Omental fat pad (tissue), 4 donors: ENCODE results near the gene MMP11. TPM values are rescaled to one million over a fixed set of nuclear protein-coding genes. Genes with fewer than 3 reads are reported as not detected.

ENCODE experiments used
- ATAC-seq: fragments of 150-250 bp; one replicate; pipeline ENCODE4 v1.9.1; 2016; ENCODE audit warnings: mild to moderate bottlenecking, moderate library complexity; ENCODE audit not compliant: low FRiP score
- DNase-seq: peaks from one replicate; pipeline ENCODE4 v3.0.0-alpha.2; 2019; ENCODE audit warnings: low spot score
- total RNA-seq, 4 donors: library from RNA; depleted of rRNA; stranded (reverse); fragments of >200 nt; gene quantifications; one replicate each; pipeline ENCODE4 v1.1.0, GENCODE V29; 2016
- TF ChIP-seq, protein P1 (sequence below), 3 donors: fragments of 450-650 bp; IDR thresholded peaks; one replicate each; pipeline ENCODE4 v1.5.1; 2016 to 2017; ENCODE audit warnings: antibody characterized with exemption in 3 of 3, mild to moderate bottlenecking in 3 of 3, moderate library complexity in 2 of 3

The MMP11 gene
- total RNA-seq, 4 donors from 2014 or later: 0.79 to 3.1 (median 2.1) TPM; not detected in 1

- DNase-seq: no peak
- no peak for ATAC-seq
- TF ChIP-seq, protein P1, sequence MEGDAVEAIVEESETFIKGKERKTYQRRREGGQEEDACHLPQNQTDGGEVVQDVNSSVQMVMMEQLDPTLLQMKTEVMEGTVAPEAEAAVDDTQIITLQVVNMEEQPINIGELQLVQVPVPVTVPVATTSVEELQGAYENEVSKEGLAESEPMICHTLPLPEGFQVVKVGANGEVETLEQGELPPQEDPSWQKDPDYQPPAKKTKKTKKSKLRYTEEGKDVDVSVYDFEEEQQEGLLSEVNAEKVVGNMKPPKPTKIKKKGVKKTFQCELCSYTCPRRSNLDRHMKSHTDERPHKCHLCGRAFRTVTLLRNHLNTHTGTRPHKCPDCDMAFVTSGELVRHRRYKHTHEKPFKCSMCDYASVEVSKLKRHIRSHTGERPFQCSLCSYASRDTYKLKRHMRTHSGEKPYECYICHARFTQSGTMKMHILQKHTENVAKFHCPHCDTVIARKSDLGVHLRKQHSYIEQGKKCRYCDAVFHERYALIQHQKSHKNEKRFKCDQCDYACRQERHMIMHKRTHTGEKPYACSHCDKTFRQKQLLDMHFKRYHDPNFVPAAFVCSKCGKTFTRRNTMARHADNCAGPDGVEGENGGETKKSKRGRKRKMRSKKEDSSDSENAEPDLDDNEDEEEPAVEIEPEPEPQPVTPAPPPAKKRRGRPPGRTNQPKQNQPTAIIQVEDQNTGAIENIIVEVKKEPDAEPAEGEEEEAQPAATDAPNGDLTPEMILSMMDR (IDR thresholded peaks at IDR 0.05): no peak
These were observed 57.3 kb downstream of the MMP11 start for GRCh38 chr22:23829845-23830372.

DNA sequence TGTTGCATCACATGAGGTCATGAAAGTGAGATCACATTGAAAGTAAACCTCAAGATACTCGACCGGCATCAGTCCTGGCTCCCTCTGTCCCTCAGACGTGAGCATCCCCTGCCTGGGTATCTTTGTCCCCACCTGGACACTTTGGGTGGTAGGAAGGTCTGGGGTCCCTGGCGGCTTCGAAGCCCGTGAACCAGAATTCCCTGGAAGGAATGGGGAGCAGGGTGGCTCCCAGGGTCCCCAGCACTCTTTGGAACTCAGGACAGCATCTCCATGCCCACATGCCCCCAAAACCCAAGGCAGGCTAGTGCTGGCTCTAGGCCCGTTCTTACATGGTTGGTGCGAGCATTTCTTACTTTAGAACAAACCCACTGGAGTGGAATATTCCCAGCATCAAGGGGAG, 58.6 kb downstream of the MMP11 start:
- TF ChIP-seq, protein P1 (IDR thresholded peaks at IDR 0.05): no peak
- DNase-seq (no peak), ATAC-seq (no peak)

- DNase-seq: no peak
- no peak for ATAC-seq
- TF ChIP-seq, protein P1 (IDR thresholded peaks at IDR 0.05): no peak
These were observed 59.1 kb downstream of the MMP11 start for GRCh38 chr22:23831781-23832180.

DNA sequence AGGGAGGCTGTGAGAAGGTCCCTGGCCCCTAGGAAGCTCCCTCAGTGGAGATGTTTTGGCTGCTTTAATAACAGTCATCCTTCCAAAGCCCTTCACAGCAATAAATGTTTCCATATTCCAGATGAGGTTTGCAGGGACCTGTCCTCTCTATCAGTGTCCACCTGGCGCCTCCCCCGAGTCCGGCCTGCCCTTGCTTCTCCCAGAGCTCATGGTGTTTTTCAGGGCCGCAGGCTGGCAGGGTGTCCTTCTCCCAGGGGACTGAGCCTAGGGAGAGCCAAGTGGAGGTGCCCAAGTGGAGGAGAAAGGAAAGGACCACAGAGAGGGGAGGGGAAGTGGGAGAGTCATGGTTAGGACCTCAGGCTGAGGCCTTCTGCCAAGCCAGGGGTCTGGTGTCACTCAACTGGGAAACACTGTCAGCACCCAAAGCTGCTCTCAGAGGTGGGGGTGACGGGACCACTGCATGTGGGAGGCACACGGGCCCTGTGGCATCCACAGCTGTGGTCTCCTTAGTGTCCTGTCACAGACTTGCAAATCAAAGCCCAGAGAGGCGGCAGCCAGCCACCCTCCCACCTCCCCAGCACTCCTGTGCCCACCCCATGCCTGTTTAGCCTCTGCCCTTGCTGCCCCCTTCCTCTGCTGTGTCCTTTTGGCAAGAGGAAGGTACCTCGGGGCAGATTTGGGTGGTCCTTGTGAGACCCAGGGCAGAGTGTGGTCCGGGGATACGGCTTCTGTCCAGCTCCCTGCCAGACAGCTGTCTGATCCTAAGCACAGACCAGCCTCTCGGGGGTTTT, 59.8 kb downstream of the MMP11 start:
- no peak for ATAC-seq
- no peak for DNase-seq
- TF ChIP-seq, protein P1 (IDR thresholded peaks at IDR 0.05): no peak

DNA sequence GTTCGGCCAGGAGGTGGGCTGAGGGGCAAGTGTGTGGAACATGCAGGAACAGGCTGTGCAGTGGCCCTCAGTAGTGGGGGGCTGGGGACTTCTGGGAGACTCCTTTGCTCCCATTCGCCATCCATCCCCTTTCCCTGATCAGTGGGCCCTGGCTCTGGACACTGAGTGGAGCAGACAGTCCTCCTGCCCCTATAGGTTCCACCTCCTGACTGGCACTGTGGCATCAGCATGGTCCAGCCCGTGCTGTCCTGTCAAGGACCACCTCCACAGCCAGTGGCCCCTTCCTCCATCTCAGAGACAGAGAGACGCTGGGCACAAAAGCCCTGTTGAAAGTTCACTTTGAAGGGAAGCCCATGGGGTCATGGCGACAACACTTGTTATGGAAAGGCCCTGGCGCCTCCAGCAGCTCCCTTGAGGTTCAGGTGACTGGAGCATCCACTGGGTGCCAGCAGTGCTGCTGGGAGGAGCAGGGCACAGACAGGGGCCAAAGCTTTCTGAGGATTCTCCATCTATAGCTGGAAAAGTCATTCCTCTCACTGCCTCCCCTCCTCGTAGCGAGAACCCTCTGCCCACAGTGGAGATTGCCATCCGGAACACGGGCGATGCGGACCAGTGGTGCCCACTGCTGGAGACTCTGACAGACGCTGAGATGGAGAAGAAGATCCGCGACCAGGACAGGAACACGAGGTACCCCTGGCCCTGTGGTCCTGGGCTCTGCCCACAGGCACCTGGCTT, 60.5 kb downstream of the MMP11 start:
- TF ChIP-seq, protein P1 (IDR thresholded peaks at IDR 0.05): no peak
- DNase-seq (no peak), ATAC-seq (no peak)

Other genes starting within 250 kb of the MMP11 start
- not detected for gene IGLL1, start 192.6 kb upstream of the MMP11 start, total RNA-seq
- 1 to 10 TPM in 1 of 4 donors, under 1 TPM in 2, not detected in 1; 0.56 to 1.3 (median 0.72) TPM for gene DRICH1, start 140.5 kb upstream of the MMP11 start, total RNA-seq
- gene RGL4, start 81.8 kb upstream of the MMP11 start, total RNA-seq: 1 to 10 TPM in 2 of 4 donors, under 1 TPM in 1, not detected in 1; 0.38 to 6.9 (median 1.3) TPM
- 1 to 10 TPM; 2.8 to 5.1 (median 4.0) TPM for gene ZNF70, start 21.7 kb upstream of the MMP11 start, total RNA-seq
- gene VPREB3, start 18.4 kb upstream of the MMP11 start, total RNA-seq: not detected
- not detected for gene C22orf15, start 9.9 kb upstream of the MMP11 start, total RNA-seq
- gene CHCHD10, start 4.9 kb upstream of the MMP11 start, total RNA-seq: 10 to 100 TPM; 19.9 to 61.2 (median 31.2) TPM
- 10 to 100 TPM; 38.8 to 50.9 (median 47.6) TPM for gene SMARCB1, start 14.1 kb downstream of the MMP11 start, total RNA-seq
- 1 to 10 TPM in 2 of 4 donors, under 1 TPM in 2; 0.47 to 3.1 (median 1.5) TPM for gene DERL3, start 66.2 kb downstream of the MMP11 start, total RNA-seq
- gene SLC2A11, start 85.0 kb downstream of the MMP11 start, total RNA-seq: 1 to 10 TPM; 3.1 to 9.2 (median 7.5) TPM
- gene MIF, start 121.5 kb downstream of the MMP11 start, total RNA-seq: 100 to 1,000 TPM; 136 to 255 (median 235) TPM
- 1 to 10 TPM in 3 of 4 donors, under 1 TPM in 1; 0.95 to 7.7 (median 3.3) TPM for gene GSTT2B, start 188.3 kb downstream of the MMP11 start, total RNA-seq
- 1 to 10 TPM in 1 of 4 donors, under 1 TPM in 1, not detected in 2; 0.84 to 1.1 TPM for gene DDTL, start 194.0 kb downstream of the MMP11 start, total RNA-seq
- gene DDT, start 201.6 kb downstream of the MMP11 start, total RNA-seq: 100 to 1,000 TPM; 107 to 168 (median 143) TPM
- gene GSTT2, start 207.3 kb downstream of the MMP11 start, total RNA-seq: not detected
- gene GSTT4, start 232.6 kb downstream of the MMP11 start, total RNA-seq: not detected
- 10 to 100 TPM; 27.0 to 56.9 (median 29.2) TPM for gene CABIN1, start 238.5 kb downstream of the MMP11 start, total RNA-seq